ENCODE results near the gene CCHCR1.

GRCh38 chr6:31193206-31193605 lies 35.6 kb upstream of the CCHCR1 start:
- no peak for TF ChIP-seq POLR2A (IDR thresholded peaks at IDR 0.05)
- no peak for TF ChIP-seq CTCF (IDR thresholded peaks at IDR 0.05)

All from Peyer's patch (tissue), 4 donors.